Endothelial cell of umbilical vein (primary cell): Measurements from ENCODE around the gene SYT2. TPM values are rescaled to one million over a fixed set of nuclear protein-coding genes. Genes with fewer than 3 reads are reported as not detected.
"Not testable (repeated sequence)": the region's sequence is repeated elsewhere in the genome, so short reads cannot be mapped to it uniquely, and the experiment has no call there.

Experiments
- BruUV-seq: library from RNA; stranded (reverse); fragments of 400-500 nt; replicated peaks from 2 replicates; lab custom pipeline; 2021; lab: Mats Ljungman, UMichigan
- CTCF ChIA-PET: fragments of 300-600, 350-600 bp; sonication (Branson Sonifier 250); formaldehyde crosslinking; loops from one replicate; lab custom pipeline; 2021; ENCODE audit warnings: antibody characterized with exemption, inconsistent platforms; lab: Charles Lee
- POLR2A ChIA-PET: fragments of 300-600, 350-600 bp; sonication (Branson Sonifier 250); formaldehyde crosslinking; loops from one replicate; lab custom pipeline; 2021; ENCODE audit warnings: antibody characterized with exemption, inconsistent platforms; lab: Charles Lee
- DNase-seq: peaks from one replicate; pipeline ENCODE4 v3.0.0-alpha.2; 2011; ENCODE audit warnings: low read depth, low spot score
- FAIRE-seq: peaks from 2 replicates; lab custom pipeline; 2011; peaks lifted over from hg19 to GRCh38; lab: Jason Lieb, UNC
- H2AFZ ChIP-seq: 2 replicates; pipeline ENCODE4 v1.6.0; 2012; ENCODE audit warnings: low read depth, low read length, control low read depth, inconsistent platforms
- H3K27ac ChIP-seq: 2 replicates; pipeline ENCODE4 v1.5.1; 2011; ENCODE audit warnings: low read depth, mild to moderate bottlenecking, control low read depth, low read length, moderate library complexity; ENCODE audit not compliant: insufficient read depth
- H3K27me3 ChIP-seq, 2 experiments: 2 replicates each; pipeline versions ENCODE4 v1.6.0 to v1.6.1; 2011; ENCODE audit warnings: low read length in 2 of 2, mixed read lengths in 1 of 2; ENCODE audit not compliant: control insufficient read depth in 2 of 2, insufficient read depth in 2 of 2
- H3K36me3 ChIP-seq, 2 experiments: 2 replicates in 1 of 2; 3 replicates in 1 of 2; pipeline ENCODE4 v1.5.1; 2011; ENCODE audit warnings: low read length in 2 of 2, mild to moderate bottlenecking in 1 of 2, moderate library complexity in 1 of 2; ENCODE audit not compliant: control insufficient read depth in 2 of 2, insufficient read depth in 2 of 2; ENCODE audit errors: extremely low read depth in 1 of 2
- H3K4me1 ChIP-seq: 3 replicates; pipeline ENCODE4 v1.5.1; 2011; ENCODE audit warnings: mild to moderate bottlenecking, low read length; ENCODE audit not compliant: control insufficient read depth, insufficient read depth; ENCODE audit errors: extremely low read depth
- H3K4me2 ChIP-seq: 2 replicates; pipeline ENCODE4 v1.6.1; 2011; ENCODE audit warnings: low read length, control low read depth, mixed read lengths; ENCODE audit not compliant: insufficient read depth
- H3K4me3 ChIP-seq, 3 experiments: fragments of 200-600 bp in 1 of 3; sonication (generic), shearing (Covaris generic) in 1 of 3; replicated peaks in 1 of 3; 2 replicates each; pipeline ENCODE4 v1.5.1; 2011 to 2016; ENCODE audit warnings: control low read depth in 3 of 3, low read length in 3 of 3, mild to moderate bottlenecking in 2 of 3, inconsistent platforms in 1 of 3, low read depth in 1 of 3, moderate library complexity in 1 of 3; ENCODE audit not compliant: insufficient read depth in 1 of 3
- H3K79me2 ChIP-seq: 2 replicates; pipeline ENCODE4 v1.6.0; 2012; ENCODE audit warnings: low read length, inconsistent platforms; ENCODE audit not compliant: control insufficient read depth, insufficient read depth
- H3K9ac ChIP-seq: replicated peaks from 2 replicates; pipeline ENCODE3; 2011; ENCODE audit warnings: low read length, control low read depth; ENCODE audit not compliant: insufficient read depth; ENCODE audit errors: extremely low read depth
- H3K9me1 ChIP-seq: replicated peaks from 3 replicates; pipeline ENCODE4 v1.6.0; 2011; ENCODE audit warnings: mild to moderate bottlenecking, low read length; ENCODE audit not compliant: control insufficient read depth, insufficient read depth; ENCODE audit errors: extremely low read depth
- H3K9me3 ChIP-seq: replicated peaks from 2 replicates; pipeline ENCODE4 v1.5.1; 2012; ENCODE audit warnings: low read length, inconsistent platforms; ENCODE audit not compliant: control insufficient read depth, insufficient read depth
- H4K20me1 ChIP-seq: replicated peaks from 2 replicates; pipeline ENCODE3; 2011; ENCODE audit warnings: mild to moderate bottlenecking, low read length; ENCODE audit not compliant: control insufficient read depth, insufficient read depth; ENCODE audit errors: extremely low read depth
- dilution Hi-C: fragments of 300-500 bp; cut with MboI; formaldehyde crosslinking; loops from one replicate; pipeline ENCODE4 v1.15.0; 2019; ENCODE audit warnings: low sequenced_read_pairs; ENCODE audit not compliant: extremely low pct_ligation_motif_present
- intact Hi-C: fragments of 100-400 bp; cut with micrococcal nuclease; formaldehyde crosslinking; loops from one replicate; pipeline ENCODE4 v1.10.0; 2022
- polyA plus RNA-seq, 4 experiments: library from polyadenylated mRNA; depleted of rRNA in 3 of 4; stranded (reverse) in 3 of 4; unstranded in 1 of 4; fragments of >200 nt; gene quantifications; 2 replicates each; pipeline versions ENCODE4 v1.2.1 to v1.2.3, GENCODE V29; 2011 to 2012; ENCODE audit warnings: missing spikeins in 1 of 4
- total RNA-seq: library from RNA; stranded (reverse); gene quantifications from 2 replicates; pipeline ENCODE4 v1.2.3, GENCODE V29; 2021

Gene SYT2
- total and polyA plus RNA-seq, 2 donors (not counting 3 experiments of a cell fraction or from before 2014, with no cell fraction given), result not detected

DNA sequence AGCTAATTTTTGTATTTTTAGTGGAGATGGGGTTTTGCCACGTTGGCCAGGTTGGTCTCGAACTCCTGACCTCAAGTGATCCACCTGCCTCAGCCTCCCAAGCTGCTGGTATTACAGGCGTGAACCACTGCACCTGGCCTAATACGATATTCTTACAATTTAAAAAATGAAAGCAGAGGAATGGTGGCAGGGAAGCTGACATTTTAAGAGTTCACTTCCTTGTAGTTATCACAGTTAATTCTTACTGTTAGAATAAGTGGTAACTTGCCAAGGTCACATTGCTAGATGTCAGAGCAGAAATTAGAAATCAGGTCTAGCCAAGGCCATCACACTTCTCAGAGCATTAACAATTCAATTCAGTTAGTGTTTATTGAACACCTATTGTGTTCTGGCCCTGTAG lies 154.2 kb downstream of the SYT2 start:
- FAIRE-seq, intact Hi-C loops: not testable (repeated sequence)
- CTCF ChIA-PET, result interaction anchor here (0.9 kb wide), 1 partner anchor 88 kb away, joined by 3 read pairs; no protein-coding TSS in a partner anchor

DNA sequence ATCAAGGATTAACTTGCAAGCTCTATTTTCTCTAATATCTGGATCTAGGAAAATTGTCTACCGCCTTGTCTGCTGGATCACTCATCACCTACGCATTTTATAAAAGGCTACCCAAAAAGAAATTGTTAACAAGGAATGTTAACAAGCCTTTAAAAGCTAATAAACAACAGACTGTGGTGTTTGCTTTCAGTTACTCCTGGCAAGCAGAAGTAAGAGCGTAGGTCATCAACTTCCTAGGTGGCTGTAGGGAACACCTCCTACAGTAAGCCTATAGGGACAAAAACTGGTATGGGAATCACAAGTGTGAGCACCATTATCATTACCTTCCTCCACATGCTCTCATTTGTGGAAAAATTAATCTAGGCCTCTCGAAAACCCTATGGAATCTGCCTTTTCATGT lies 155.6 kb downstream of the SYT2 start:
- H4K20me1 ChIP-seq, H3K36me3 ChIP-seq, H2AFZ ChIP-seq, H3K79me2 ChIP-seq, H3K4me3 ChIP-seq, FAIRE-seq, H3K4me1 ChIP-seq, H3K27me3 ChIP-seq, H3K9me1 ChIP-seq, H3K4me2 ChIP-seq, DNase-seq, intact Hi-C loops, H3K9ac ChIP-seq, dilution Hi-C loops, POLR2A ChIA-PET, BruUV-seq, H3K27ac ChIP-seq, H3K9me3 ChIP-seq: not testable (repeated sequence)
- CTCF ChIA-PET, result interaction anchor here (0.7 kb wide), 1 partner anchor 45 kb away, joined by 3 read pairs; no protein-coding TSS in a partner anchor

More for the DNA sequence above, 154.2 kb downstream of the SYT2 start:
- dilution Hi-C loops, H3K9me1 ChIP-seq, H3K9ac ChIP-seq, H3K4me2 ChIP-seq, H3K4me1 ChIP-seq, H3K9me3 ChIP-seq, H3K27me3 ChIP-seq, H3K36me3 ChIP-seq, H4K20me1 ChIP-seq, DNase-seq, H3K79me2 ChIP-seq, BruUV-seq, H2AFZ ChIP-seq, H3K27ac ChIP-seq, H3K4me3 ChIP-seq, POLR2A ChIA-PET: not testable (repeated sequence)
